Esophagus squamous epithelium (tissue), 5 donors: ENCODE measurements around the gene VARS1. TPM values are rescaled to one million over a fixed set of nuclear protein-coding genes. Genes with fewer than 3 reads are reported as not detected.
A peak's percentile ranks its signal among the peaks of the same experiment; 100 is the strongest.
"Not testable (repeated sequence)": the region's sequence is repeated elsewhere in the genome, so short reads cannot be mapped to it uniquely, and the experiment has no call there.

Experiments used
- DNase-seq: peaks from one replicate; lab custom pipeline; 2025; lab: John Stamatoyannopoulos, UW
- H3K27ac ChIP-seq, 4 donors: fragments of 200-600 bp; sonication (generic); one replicate each; pipeline ENCODE4 v1.5.1; 2016 to 2019; ENCODE audit warnings: mild to moderate bottlenecking in 1 of 4
- H3K27me3 ChIP-seq, 4 donors: fragments of 200-600 bp; sonication (generic); 1 replicate in 3 of 4; 2 replicates in 1 of 4; pipeline versions ENCODE4 v1.5.1 to v1.6.0; 2017 to 2021; ENCODE audit warnings: antibody characterized with exemption in 1 of 4
- H3K36me3 ChIP-seq, 3 donors: fragments of 200-600 bp; sonication (generic); one replicate each; pipeline ENCODE4 v1.5.1; 2016 to 2019
- H3K4me1 ChIP-seq, 3 donors: fragments of 200-600 bp; sonication (generic); one replicate each; pipeline ENCODE4 v1.5.1; 2017 to 2019
- H3K4me3 ChIP-seq, 4 donors: fragments of 200-600 bp; sonication (generic); 1 replicate in 3 of 4; 2 replicates in 1 of 4; pipeline ENCODE4 v1.5.1; 2016 to 2019; ENCODE audit warnings: mild to moderate bottlenecking in 2 of 4, moderate library complexity in 1 of 4
- H3K9me3 ChIP-seq, 3 donors: fragments of 200-600 bp; sonication (generic); one replicate each; pipeline ENCODE4 v1.5.1; 2016 to 2019
- CTCF ChIP-seq, 6 experiments: fragments of 450-650 bp in 4 of 6; fragments of 200-600 bp in 2 of 6; sonication (generic) in 2 of 6; IDR thresholded peaks; one replicate each; pipeline ENCODE4 v1.5.1; 2016 to 2019; ENCODE audit warnings: antibody characterized with exemption in 6 of 6, mild to moderate bottlenecking in 4 of 6, moderate library complexity in 4 of 6
- POLR2A ChIP-seq, 4 donors: fragments of 450-650 bp; IDR thresholded peaks; one replicate each; pipeline ENCODE4 v1.6.1; 2017; ENCODE audit warnings: antibody characterized with exemption in 4 of 4, mild to moderate bottlenecking in 4 of 4, moderate library complexity in 3 of 4
- WGBS, 2 donors: methylation state at CpG; one replicate each; pipeline ENCODE4 v1.1.5; 2018; 5-methylcytosine and 5-hydroxymethylcytosine counted together
- intact Hi-C: fragments of 100-400 bp; cut with DNase I; formaldehyde crosslinking; loops from one replicate; pipeline ENCODE4 v1.15.0; 2022
- total RNA-seq, 4 donors: library from RNA; depleted of rRNA; stranded (reverse); fragments of >200 nt; gene quantifications; one replicate each; pipeline ENCODE4 v1.1.0, GENCODE V29; 2016
- donor health status: DM: yes; HTN: yes; CAD: no.

Gene VARS1
- total RNA-seq, 4 donors from 2014 or later, result 35.0 to 72.3 (median 45.5) TPM

GRCh38 chr6:31826793-31827285 lies 31.3 kb upstream of the VARS1 start:
- no peak for DNase-seq
- H3K9me3 ChIP-seq, result no peaks in the 10 kb centered on the region
- 0 to 2% methylated on average over 12 to 13 of the region's 13 CpGs for WGBS, 2 donors
- peak overlapping the region; percentile 88 to 100 (median 97) for H3K27ac ChIP-seq
- H3K36me3 ChIP-seq, result no peaks in the 10 kb centered on the region
- H3K4me1 ChIP-seq, result peaks cover 22 to 67% (median 50%) of the 10 kb centered on the region in 3 donors
- intact Hi-C loops, result no loop called here
- TF ChIP-seq POLR2A (IDR thresholded peaks at IDR 0.05) (peak in 2 of 4 donors; percentile 15 to 44), CTCF (IDR thresholded peaks at IDR 0.05) (no peak)
- no peaks in the 10 kb centered on the region for H3K27me3 ChIP-seq
- H3K4me3 ChIP-seq, result peak overlapping the region; percentile 60 to 87 (median 64)

GRCh38 chr6:31825553-31825952 lies 30.0 kb upstream of the VARS1 start:
- Histone ChIP-seq H3K27me3 (no peaks in the 10 kb centered on the region), H3K9me3 (no peaks in the 10 kb centered on the region), H3K27ac (peak overlapping the region; percentile 88 to 100 (median 97)), H3K36me3 (no peaks in the 10 kb centered on the region), H3K4me3 (peak overlapping the region in 3 of 4 donors; percentile 60 to 87 (median 66)), H3K4me1 (peaks cover 16 to 66% (median 48%) of the 10 kb centered on the region in 3 donors)
- WGBS, 2 donors, result 24 to 39% methylated on average over 4 of the region's 4 CpGs
- TF ChIP-seq POLR2A (IDR thresholded peaks at IDR 0.05) (no peak), CTCF (IDR thresholded peaks at IDR 0.05) (no peak)
- intact Hi-C loops, result no loop called here
- DNase-seq, result no peak

- 36 to 60% methylated on average over 2 to 9 of the region's 9 CpGs for WGBS, 2 donors
- H3K9me3 ChIP-seq, DNase-seq, H3K27me3 ChIP-seq, intact Hi-C loops, H3K4me3 ChIP-seq, H3K36me3 ChIP-seq: not testable (repeated sequence)
- H3K27ac ChIP-seq, result peak overlapping the region; percentile 88 to 100 (median 98)
- H3K4me1 ChIP-seq, result peaks cover 33 to 80% (median 67%) of the 10 kb centered on the region in 3 donors
Measured at GRCh38 chr6:31823592-31824196, 28.1 kb upstream of the VARS1 start.

- H3K9me3 ChIP-seq, result no peaks in the 10 kb centered on the region
- H3K27me3 ChIP-seq, result no peaks in the 10 kb centered on the region
- WGBS, 2 donors, result 1% methylated on average over 19 to 23 of the region's 25 CpGs
- no peaks in the 10 kb centered on the region for H3K36me3 ChIP-seq
- TF ChIP-seq CTCF (IDR thresholded peaks at IDR 0.05) (no peak), POLR2A (IDR thresholded peaks at IDR 0.05) (peak in 3 of 4 donors; percentile 61 to 77 (median 70))
- peaks cover 34 to 94% (median 70%) of the 10 kb centered on the region in 3 donors for H3K4me1 ChIP-seq
- peak overlapping the region; percentile 37 to 72 (median 61) for H3K4me3 ChIP-seq
- peak; percentile 25 for DNase-seq
- intact Hi-C loops, result no loop called here
- peak overlapping the region; percentile 88 to 100 (median 98) for H3K27ac ChIP-seq
Measured at GRCh38 chr6:31822036-31822821, 26.7 kb upstream of the VARS1 start.

- Histone ChIP-seq H3K27me3 (no peaks in the 10 kb centered on the region), H3K36me3 (no peaks in the 10 kb centered on the region), H3K9me3 (no peaks in the 10 kb centered on the region), H3K27ac (peak overlapping the region; percentile 88 to 100 (median 98)), H3K4me3 (peak overlapping the region; percentile 37 to 72 (median 61)), H3K4me1 (peaks cover 33 to 88% (median 68%) of the 10 kb centered on the region in 3 donors)
- TF ChIP-seq CTCF (IDR thresholded peaks at IDR 0.05) (no peak), POLR2A (IDR thresholded peaks at IDR 0.05) (peak in 2 of 4 donors; percentile 11 to 17)
- intact Hi-C loops, result no loop called here
- 1% methylated on average over 12 to 27 of the region's 39 CpGs for WGBS, 2 donors
- no peak for DNase-seq
Measured at GRCh38 chr6:31821301-31822035, 25.9 kb upstream of the VARS1 start.

GRCh38 chr6:31820399-31820798 lies 24.8 kb upstream of the VARS1 start:
- intact Hi-C loops, DNase-seq, H3K36me3 ChIP-seq, H3K9me3 ChIP-seq, H3K27me3 ChIP-seq: not testable (repeated sequence)
- 56 to 69% methylated on average over 8 to 10 of the region's 10 CpGs for WGBS, 2 donors
- peak overlapping the region in 2 of 4 donors; percentile 2 to 8 for H3K4me3 ChIP-seq
- H3K27ac ChIP-seq, result peak overlapping the region; percentile 88 to 100 (median 98)
- peaks cover 29 to 77% (median 58%) of the 10 kb centered on the region in 3 donors for H3K4me1 ChIP-seq
